Stomach (tissue), 4 donors: ENCODE measurements around the gene DNASE2.
"Not testable (repeated sequence)": the region's sequence is repeated elsewhere in the genome, so short reads cannot be mapped to it uniquely, and the experiment has no call there.

Experiments used
- CTCF ChIP-seq, 7 experiments: fragments of 450-650 bp in 4 of 7; fragments of 200-600 bp in 3 of 7; sonication (generic) in 3 of 7; IDR thresholded peaks; one replicate each; pipeline ENCODE4 v1.5.1; 2016 to 2019; ENCODE audit warnings: antibody characterized with exemption in 7 of 7, control low read depth in 2 of 7, mild to moderate bottlenecking in 1 of 7
- EP300 ChIP-seq: sonication (generic); formaldehyde crosslinking; IDR thresholded peaks from one replicate; pipeline ENCODE4 v1.6.1; 2017; ENCODE audit warnings: antibody characterized with exemption
- POLR2A ChIP-seq, 4 donors: fragments of 450-650 bp; IDR thresholded peaks; one replicate each; pipeline ENCODE4 v1.6.1; 2016; ENCODE audit warnings: antibody characterized with exemption in 4 of 4, control low read depth in 2 of 4, mild to moderate bottlenecking in 1 of 4, moderate library complexity in 1 of 4
- POLR2AphosphoS5 ChIP-seq, 3 donors: sonication (generic); formaldehyde crosslinking; IDR thresholded peaks; one replicate each; pipeline ENCODE4 v1.6.1; 2016; ENCODE audit warnings: antibody characterized with exemption in 3 of 3

GRCh38 chr19:12915860-12916259 is 34.6 kb upstream of the DNASE2 start:
- TF ChIP-seq CTCF (IDR thresholded peaks at IDR 0.05); POLR2A (IDR thresholded peaks at IDR 0.05); POLR2AphosphoS5 (IDR thresholded peaks at IDR 0.05); EP300: not testable (repeated sequence)
